HL-60/S4 (cell line): ENCODE data around the gene MYO1F.
"Not testable (repeated sequence)": the region's sequence is repeated elsewhere in the genome, so short reads cannot be mapped to it uniquely, and the experiment has no call there.

ENCODE experiments used
- in situ Hi-C: fragments of 300-500 bp; cut with MboI; formaldehyde crosslinking; loops from 2 replicates; pipeline ENCODE4 v1.14.3; 2022; ENCODE audit warnings: low sequenced_read_pairs

MYO1F gene

GRCh38 chr19:8600816-8601215, 23.6 kb upstream of the MYO1F start:
- in situ Hi-C loops = no loop called here

- in situ Hi-C loops = no loop called here
These were observed 22.8 kb upstream of the MYO1F start for GRCh38 chr19:8600064-8600463.

- in situ Hi-C loops = loop anchor here (25.0 kb wide), 1 partner anchor 234 kb away; the partner anchor contains the start of gene ANGPTL4
These were observed 18.9 kb upstream of the MYO1F start for GRCh38 chr19:8596168-8596567.

GRCh38 chr19:8595651-8596050, 18.4 kb upstream of the MYO1F start:
- in situ Hi-C loops = loop anchor here (25.0 kb wide), 1 partner anchor 233 kb away; the partner anchor contains the start of gene ANGPTL4

- in situ Hi-C loops = loop anchor here (25.0 kb wide), 1 partner anchor 232 kb away; the partner anchor contains the start of gene ANGPTL4
These were observed 16.7 kb upstream of the MYO1F start for GRCh38 chr19:8593931-8594330.

- in situ Hi-C loops = loop anchor here (25.0 kb wide), 1 partner anchor 230 kb away; the partner anchor contains the start of gene ANGPTL4
These were observed 15.2 kb upstream of the MYO1F start for GRCh38 chr19:8592231-8593009.

GRCh38 chr19:8589177-8589714, 12.0 kb upstream of the MYO1F start:
- in situ Hi-C loops = loop anchor here (25.0 kb wide), 1 partner anchor 227 kb away; the partner anchor contains the start of gene ANGPTL4

GRCh38 chr19:8585894-8586750, 8.9 kb upstream of the MYO1F start:
- in situ Hi-C loops = loop anchor here (25.0 kb wide), 1 partner anchor 224 kb away; the partner anchor contains the start of gene ANGPTL4

GRCh38 chr19:8584965-8585893, 8.0 kb upstream of the MYO1F start:
- in situ Hi-C loops = loop anchor here (25.0 kb wide), 1 partner anchor 223 kb away; the partner anchor contains the start of gene ANGPTL4

- in situ Hi-C loops = loop anchor here (25.0 kb wide), 1 partner anchor 218 kb away; the partner anchor contains the start of gene ANGPTL4
These were observed 3.6 kb upstream of the MYO1F start for GRCh38 chr19:8580710-8581281.

GRCh38 chr19:8578642-8579265, 1.5 kb upstream of the MYO1F start:
- in situ Hi-C loops = loop anchor here (25.0 kb wide), 1 partner anchor 216 kb away; the partner anchor contains the start of gene ANGPTL4

GRCh38 chr19:8577741-8578140, 499 bp upstream of the MYO1F start:
- in situ Hi-C loops = loop anchor here (25.0 kb wide), 1 partner anchor 215 kb away; the partner anchor contains the start of gene ANGPTL4

- in situ Hi-C loops = loop anchor here (25.0 kb wide), 1 partner anchor 214 kb away; the partner anchor contains the start of gene ANGPTL4
These were observed 809 bp downstream of the MYO1F start for GRCh38 chr19:8576273-8576993.

GRCh38 chr19:8575467-8575997, 1.7 kb downstream of the MYO1F start:
- in situ Hi-C loops = loop anchor here (25.0 kb wide), 1 partner anchor 213 kb away; the partner anchor contains the start of gene ANGPTL4

- in situ Hi-C loops = not testable (repeated sequence)
These were observed 2.7 kb downstream of the MYO1F start for GRCh38 chr19:8574619-8574922.

- in situ Hi-C loops = no loop called here
These were observed 3.9 kb downstream of the MYO1F start for GRCh38 chr19:8573316-8573715.

- in situ Hi-C loops = no loop called here
These were observed 6.2 kb downstream of the MYO1F start for GRCh38 chr19:8571006-8571411.
